ENCODE data around the gene CCL21. TPM values are rescaled to one million over a fixed set of nuclear protein-coding genes. Genes with fewer than 3 reads are reported as not detected.

The CCL21 gene
- total and polyA plus RNA-seq, 10 of the 15 experiments (the other 5 are each of a cell fraction or from before 2014, with no cell fraction given) = 0.26 TPM; not detected in 9

DNA sequence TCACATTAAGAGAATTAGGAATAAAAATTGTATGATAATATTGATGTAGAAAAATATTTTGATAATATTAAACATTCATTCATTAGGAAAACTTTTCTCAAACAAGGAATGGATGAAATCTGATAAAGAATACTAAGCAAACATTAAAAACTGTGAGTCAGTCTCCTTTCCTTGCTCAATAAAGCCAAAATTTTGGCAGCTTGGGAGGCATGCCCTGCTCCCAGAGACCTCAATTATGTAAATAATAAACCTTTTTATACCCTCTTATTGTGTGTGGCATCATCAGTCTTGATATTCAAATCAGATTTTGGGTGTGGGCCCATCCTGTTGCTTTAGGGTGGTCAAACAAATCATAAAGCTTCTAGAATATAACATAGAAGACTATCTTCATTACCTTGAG is 36.6 kb upstream of the CCL21 start:
- POLR2A ChIA-PET = no interaction called here
- Histone ChIP-seq H3K27ac (ENCODE audit: control insufficient read depth, insufficient read depth) (no peak overlapping the region), H3K36me3 (ENCODE audit: control insufficient read depth in 2 of 2, insufficient read depth in 2 of 2, low read length in 1 of 2) (no peaks in the 10 kb centered on the region), H3K4me3 (no peak overlapping the region), H2AFZ (ENCODE audit: control insufficient read depth, low read depth, low read length) (no peak overlapping the region), H3K4me1 (ENCODE audit: control insufficient read depth, insufficient read depth, low read length) (no peaks in the 10 kb centered on the region), H3K9me3 (replicated peaks; ENCODE audit: control insufficient read depth, insufficient read depth, low read length) (no peaks in the 10 kb centered on the region), H3K79me2 (ENCODE audit: control insufficient read depth, insufficient read depth, low read length) (no peaks in the 10 kb centered on the region), H3K4me2 (ENCODE audit: control insufficient read depth, insufficient read depth) (no peak overlapping the region), H3K9ac (ENCODE audit: control insufficient read depth, insufficient read depth, low read length) (no peak overlapping the region), H4K20me1 (ENCODE audit: control insufficient read depth, insufficient read depth) (no peaks in the 10 kb centered on the region), H3K27me3 (replicated peaks in 1 of 2; ENCODE audit: control insufficient read depth in 2 of 2, insufficient read depth in 2 of 2, low read length in 1 of 2) (no peaks in the 10 kb centered on the region)
- intact Hi-C loops (cut with micrococcal nuclease; ENCODE audit: unreplicated experiment) = no loop called here
- RAD21 ChIA-PET (ENCODE audit: unreplicated experiment) = no interaction called here
- DNase-seq (ENCODE audit: low read depth, low spot score) (no peak), ATAC-seq (no peak), FAIRE-seq (no peak)
- SMC1A ChIA-PET (ENCODE audit: uncharacterized antibody, unreplicated experiment) = no interaction called here
- in situ Hi-C loops (cut with MboI) = no loop called here
- no TSS peak for BruUV-seq (replicated peaks)
- CTCF ChIA-PET = interaction anchor here (1.4 kb wide), 1 partner anchor 13 kb away, joined by 3 read pairs; no protein-coding TSS in a partner anchor
- TF ChIP-seq, protein P1, sequence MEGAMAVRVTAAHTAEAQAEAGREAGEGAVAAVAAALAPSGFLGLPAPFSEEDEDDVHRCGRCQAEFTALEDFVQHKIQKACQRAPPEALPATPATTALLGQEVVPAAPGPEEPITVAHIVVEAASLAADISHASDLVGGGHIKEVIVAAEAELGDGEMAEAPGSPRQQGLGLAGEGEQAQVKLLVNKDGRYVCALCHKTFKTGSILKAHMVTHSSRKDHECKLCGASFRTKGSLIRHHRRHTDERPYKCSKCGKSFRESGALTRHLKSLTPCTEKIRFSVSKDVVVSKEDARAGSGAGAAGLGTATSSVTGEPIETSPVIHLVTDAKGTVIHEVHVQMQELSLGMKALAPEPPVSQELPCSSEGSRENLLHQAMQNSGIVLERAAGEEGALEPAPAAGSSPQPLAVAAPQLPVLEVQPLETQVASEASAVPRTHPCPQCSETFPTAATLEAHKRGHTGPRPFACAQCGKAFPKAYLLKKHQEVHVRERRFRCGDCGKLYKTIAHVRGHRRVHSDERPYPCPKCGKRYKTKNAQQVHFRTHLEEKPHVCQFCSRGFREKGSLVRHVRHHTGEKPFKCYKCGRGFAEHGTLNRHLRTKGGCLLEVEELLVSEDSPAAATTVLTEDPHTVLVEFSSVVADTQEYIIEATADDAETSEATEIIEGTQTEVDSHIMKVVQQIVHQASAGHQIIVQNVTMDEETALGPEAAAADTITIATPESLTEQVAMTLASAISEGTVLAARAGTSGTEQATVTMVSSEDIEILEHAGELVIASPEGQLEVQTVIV (IDR thresholded peaks at IDR 0.05; ENCODE audit: borderline replicate concordance, partially characterized antibody) = no peak
- TF ChIP-seq NRF1 (conservative IDR thresholded peaks at IDR 0.05; ENCODE audit: low read depth, low read length) (no peak), ZZZ3 (IDR thresholded peaks at IDR 0.05; ENCODE audit: control insufficient read depth, insufficient read length, low read depth) (no peak), TCF7 (IDR thresholded peaks at IDR 0.05; ENCODE audit: borderline replicate concordance) (no peak), SUPT20H (IDR thresholded peaks at IDR 0.05; ENCODE audit: borderline replicate concordance, control insufficient read depth, low read depth, low read length) (no peak), BHLHE40 (IDR thresholded peaks at IDR 0.05; ENCODE audit: borderline replicate concordance in 1 of 2, low read depth in 2 of 2, low read length in 1 of 2) (no peak), SIX5 (IDR thresholded peaks at IDR 0.05; ENCODE audit: low read depth, low read length, severe bottlenecking) (no peak), CEBPB (IDR thresholded peaks at IDR 0.05; ENCODE audit: borderline replicate concordance in 1 of 2, low read depth in 2 of 2, low read length in 2 of 2) (no peak), SMC3 (IDR thresholded peaks at IDR 0.05; ENCODE audit: borderline replicate concordance, low read length) (no peak), SREBF2 (IDR thresholded peaks at IDR 0.05; ENCODE audit: low read length) (no peak), CHD4 (IDR thresholded peaks at IDR 0.05) (no peak), DPF2 (IDR thresholded peaks at IDR 0.05) (no peak), SMARCA5 (IDR thresholded peaks at IDR 0.05) (no peak)
- TF ChIP-seq, protein P2, sequence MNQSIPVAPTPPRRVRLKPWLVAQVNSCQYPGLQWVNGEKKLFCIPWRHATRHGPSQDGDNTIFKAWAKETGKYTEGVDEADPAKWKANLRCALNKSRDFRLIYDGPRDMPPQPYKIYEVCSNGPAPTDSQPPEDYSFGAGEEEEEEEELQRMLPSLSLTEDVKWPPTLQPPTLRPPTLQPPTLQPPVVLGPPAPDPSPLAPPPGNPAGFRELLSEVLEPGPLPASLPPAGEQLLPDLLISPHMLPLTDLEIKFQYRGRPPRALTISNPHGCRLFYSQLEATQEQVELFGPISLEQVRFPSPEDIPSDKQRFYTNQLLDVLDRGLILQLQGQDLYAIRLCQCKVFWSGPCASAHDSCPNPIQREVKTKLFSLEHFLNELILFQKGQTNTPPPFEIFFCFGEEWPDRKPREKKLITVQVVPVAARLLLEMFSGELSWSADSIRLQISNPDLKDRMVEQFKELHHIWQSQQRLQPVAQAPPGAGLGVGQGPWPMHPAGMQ (IDR thresholded peaks at IDR 0.05; ENCODE audit: borderline replicate concordance) = no peak
- TF ChIP-seq, protein P3, sequence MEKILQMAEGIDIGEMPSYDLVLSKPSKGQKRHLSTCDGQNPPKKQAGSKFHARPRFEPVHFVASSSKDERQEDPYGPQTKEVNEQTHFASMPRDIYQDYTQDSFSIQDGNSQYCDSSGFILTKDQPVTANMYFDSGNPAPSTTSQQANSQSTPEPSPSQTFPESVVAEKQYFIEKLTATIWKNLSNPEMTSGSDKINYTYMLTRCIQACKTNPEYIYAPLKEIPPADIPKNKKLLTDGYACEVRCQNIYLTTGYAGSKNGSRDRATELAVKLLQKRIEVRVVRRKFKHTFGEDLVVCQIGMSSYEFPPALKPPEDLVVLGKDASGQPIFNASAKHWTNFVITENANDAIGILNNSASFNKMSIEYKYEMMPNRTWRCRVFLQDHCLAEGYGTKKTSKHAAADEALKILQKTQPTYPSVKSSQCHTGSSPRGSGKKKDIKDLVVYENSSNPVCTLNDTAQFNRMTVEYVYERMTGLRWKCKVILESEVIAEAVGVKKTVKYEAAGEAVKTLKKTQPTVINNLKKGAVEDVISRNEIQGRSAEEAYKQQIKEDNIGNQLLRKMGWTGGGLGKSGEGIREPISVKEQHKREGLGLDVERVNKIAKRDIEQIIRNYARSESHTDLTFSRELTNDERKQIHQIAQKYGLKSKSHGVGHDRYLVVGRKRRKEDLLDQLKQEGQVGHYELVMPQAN (conservative IDR thresholded peaks at IDR 0.05) = no peak
- TF ChIP-seq, protein P4, sequence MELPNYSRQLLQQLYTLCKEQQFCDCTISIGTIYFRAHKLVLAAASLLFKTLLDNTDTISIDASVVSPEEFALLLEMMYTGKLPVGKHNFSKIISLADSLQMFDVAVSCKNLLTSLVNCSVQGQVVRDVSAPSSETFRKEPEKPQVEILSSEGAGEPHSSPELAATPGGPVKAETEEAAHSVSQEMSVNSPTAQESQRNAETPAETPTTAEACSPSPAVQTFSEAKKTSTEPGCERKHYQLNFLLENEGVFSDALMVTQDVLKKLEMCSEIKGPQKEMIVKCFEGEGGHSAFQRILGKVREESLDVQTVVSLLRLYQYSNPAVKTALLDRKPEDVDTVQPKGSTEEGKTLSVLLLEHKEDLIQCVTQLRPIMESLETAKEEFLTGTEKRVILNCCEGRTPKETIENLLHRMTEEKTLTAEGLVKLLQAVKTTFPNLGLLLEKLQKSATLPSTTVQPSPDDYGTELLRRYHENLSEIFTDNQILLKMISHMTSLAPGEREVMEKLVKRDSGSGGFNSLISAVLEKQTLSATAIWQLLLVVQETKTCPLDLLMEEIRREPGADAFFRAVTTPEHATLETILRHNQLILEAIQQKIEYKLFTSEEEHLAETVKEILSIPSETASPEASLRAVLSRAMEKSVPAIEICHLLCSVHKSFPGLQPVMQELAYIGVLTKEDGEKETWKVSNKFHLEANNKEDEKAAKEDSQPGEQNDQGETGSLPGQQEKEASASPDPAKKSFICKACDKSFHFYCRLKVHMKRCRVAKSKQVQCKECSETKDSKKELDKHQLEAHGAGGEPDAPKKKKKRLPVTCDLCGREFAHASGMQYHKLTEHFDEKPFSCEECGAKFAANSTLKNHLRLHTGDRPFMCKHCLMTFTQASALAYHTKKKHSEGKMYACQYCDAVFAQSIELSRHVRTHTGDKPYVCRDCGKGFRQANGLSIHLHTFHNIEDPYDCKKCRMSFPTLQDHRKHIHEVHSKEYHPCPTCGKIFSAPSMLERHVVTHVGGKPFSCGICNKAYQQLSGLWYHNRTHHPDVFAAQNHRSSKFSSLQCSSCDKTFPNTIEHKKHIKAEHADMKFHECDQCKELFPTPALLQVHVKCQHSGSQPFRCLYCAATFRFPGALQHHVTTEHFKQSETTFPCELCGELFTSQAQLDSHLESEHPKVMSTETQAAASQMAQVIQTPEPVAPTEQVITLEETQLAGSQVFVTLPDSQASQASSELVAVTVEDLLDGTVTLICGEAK (IDR thresholded peaks at IDR 0.05; ENCODE audit: borderline replicate concordance) = no peak
